Transverse colon (tissue), 4 donors: ENCODE results near the gene EDC4. TPM values are rescaled to one million over a fixed set of nuclear protein-coding genes. Genes with fewer than 3 reads are reported as not detected.

ENCODE experiments used
- DNase-seq: peaks from one replicate; pipeline ENCODE4 v3.0.0-alpha.2; 2019
- H3K27ac ChIP-seq, 4 donors: fragments of 200-600 bp; sonication (generic); 2 replicates each; pipeline ENCODE4 v1.5.1; 2016 to 2018; ENCODE audit warnings: inconsistent platforms in 4 of 4
- H3K27me3 ChIP-seq: fragments of 200-600 bp; sonication (generic); 2 replicates; pipeline ENCODE4 v1.5.1; 2017; ENCODE audit warnings: inconsistent platforms
- H3K36me3 ChIP-seq, 4 donors: fragments of 200-600 bp; sonication (generic); 2 replicates each; pipeline ENCODE4 v1.5.1; 2017 to 2019; ENCODE audit warnings: inconsistent platforms in 4 of 4
- H3K4me1 ChIP-seq, 4 donors: fragments of 200-600 bp; sonication (generic); 2 replicates each; pipeline ENCODE4 v1.5.1; 2017 to 2020; ENCODE audit warnings: inconsistent platforms in 4 of 4
- H3K4me3 ChIP-seq, 4 donors: fragments of 200-600 bp; sonication (generic); 1 replicate in 1 of 4; 2 replicates in 3 of 4; pipeline versions ENCODE4 v1.5.1 to v1.6.1; 2017 to 2019; ENCODE audit warnings: inconsistent platforms in 4 of 4
- H3K9me3 ChIP-seq, 2 donors: fragments of 200-600 bp; sonication (generic); 2 replicates each; pipeline ENCODE4 v1.5.1; 2017 to 2019; ENCODE audit warnings: inconsistent platforms in 2 of 2
- EP300 ChIP-seq: sonication (generic); formaldehyde crosslinking; IDR thresholded peaks from one replicate; pipeline ENCODE4 v1.6.1; 2017; ENCODE audit warnings: antibody characterized with exemption, low read depth
- POLR2A ChIP-seq: fragments of 450-650 bp; IDR thresholded peaks from one replicate; pipeline ENCODE4 v1.6.1; 2016; ENCODE audit warnings: antibody characterized with exemption, mild to moderate bottlenecking, moderate library complexity
- POLR2AphosphoS5 ChIP-seq, 3 donors: sonication (generic); formaldehyde crosslinking; IDR thresholded peaks; one replicate each; pipeline ENCODE4 v1.6.1; 2016; ENCODE audit warnings: antibody characterized with exemption in 3 of 3
- WGBS, 2 donors: methylation state at CpG; one replicate each; pipeline ENCODE4 v1.1.5; 2018; ENCODE audit warnings: low coverage in 1 of 2; 5-methylcytosine and 5-hydroxymethylcytosine counted together
- in situ Hi-C, 4 donors: fragments of 200-750 bp; cut with MboI; loops; one replicate each; pipeline versions ENCODE4 v1.15.0 to v1.15.1; 2017; ENCODE audit warnings: low sequenced_read_pairs in 3 of 4, low pct_ligation_motif_present in 1 of 4, low pct_unique_long_range_greater_than_20kb in 1 of 4
- intact Hi-C: fragments of 100-400 bp; cut with DNase I; formaldehyde crosslinking; loops from one replicate; pipeline ENCODE4 v1.15.1; 2023; ENCODE audit warnings: low total_unique reads
- small RNA-seq, 4 donors: library from RNA; depleted of rRNA; stranded (forward); fragments of <200 nt; gene quantifications; one replicate each; pipeline ENCODE3, GENCODE V24; 2016
- total RNA-seq, 4 donors: library from RNA; depleted of rRNA; stranded (reverse); fragments of >200 nt; gene quantifications; one replicate each; pipeline ENCODE4 v1.1.0, GENCODE V29; 2016
- TF ChIP-seq, protein P1 (sequence below), 5 experiments: fragments of 200-600 bp in 3 of 5; fragments of 450-650 bp in 2 of 5; sonication (generic) in 3 of 5; IDR thresholded peaks; 1 replicate in 2 of 5; 2 replicates in 3 of 5; pipeline ENCODE4 v1.5.1; 2016 to 2017; ENCODE audit warnings: antibody characterized with exemption in 5 of 5, inconsistent platforms in 3 of 5, mild to moderate bottlenecking in 2 of 5, moderate library complexity in 1 of 5

EDC4 gene
- total RNA-seq, 4 donors from 2014 or later, result 76.4 to 162 (median 105) TPM

DNA sequence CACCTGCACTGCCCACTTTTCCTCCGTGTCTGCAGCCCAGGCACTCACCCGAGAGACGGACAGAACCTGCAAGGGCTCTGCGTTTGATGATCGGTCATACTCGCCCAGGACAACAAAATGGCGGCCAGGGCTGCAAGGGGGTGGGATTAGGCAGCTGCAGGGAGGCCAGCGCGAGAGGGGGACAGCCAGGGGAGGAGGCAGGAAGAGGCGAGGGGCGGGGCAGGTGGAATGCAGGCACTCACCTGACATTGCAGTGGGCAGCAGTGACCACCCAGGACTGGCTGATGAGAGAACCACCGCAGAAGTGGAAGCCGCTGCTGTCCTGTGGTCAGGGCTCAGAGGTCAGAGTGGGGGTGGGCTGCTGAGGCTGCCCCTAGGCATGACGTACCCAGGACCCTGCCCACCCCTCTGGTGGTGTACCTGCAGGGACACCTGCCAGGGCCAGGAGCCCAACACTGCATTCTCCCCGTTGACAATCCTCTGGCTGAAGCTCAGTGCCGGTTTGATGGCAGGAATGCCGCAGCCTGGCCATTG, 57.9 kb downstream of the EDC4 start:
- Histone ChIP-seq H3K4me3 (no peak overlapping the region), H3K36me3 (peaks cover 0 to 8% (median 4%) of the 10 kb centered on the region in 4 donors), H3K4me1 (peaks cover 9 to 12% (median 11%) of the 10 kb centered on the region in 4 donors), H3K27me3 (no peaks in the 10 kb centered on the region), H3K27ac (no peak overlapping the region), H3K9me3 (no peaks in the 10 kb centered on the region)
- intact Hi-C loops (no loop called here), in situ Hi-C loops (no loop called here)
- WGBS, 2 donors, result 93% methylated on average over 17 of the region's 17 CpGs; no CpG with 5 or more reads in 1 of the 2 donors
- no peak for DNase-seq
- TF ChIP-seq POLR2AphosphoS5 (IDR thresholded peaks at IDR 0.05), result no peak
- TF ChIP-seq POLR2A, result no peak
- TF ChIP-seq EP300, result no peak
- TF ChIP-seq, protein P1, sequence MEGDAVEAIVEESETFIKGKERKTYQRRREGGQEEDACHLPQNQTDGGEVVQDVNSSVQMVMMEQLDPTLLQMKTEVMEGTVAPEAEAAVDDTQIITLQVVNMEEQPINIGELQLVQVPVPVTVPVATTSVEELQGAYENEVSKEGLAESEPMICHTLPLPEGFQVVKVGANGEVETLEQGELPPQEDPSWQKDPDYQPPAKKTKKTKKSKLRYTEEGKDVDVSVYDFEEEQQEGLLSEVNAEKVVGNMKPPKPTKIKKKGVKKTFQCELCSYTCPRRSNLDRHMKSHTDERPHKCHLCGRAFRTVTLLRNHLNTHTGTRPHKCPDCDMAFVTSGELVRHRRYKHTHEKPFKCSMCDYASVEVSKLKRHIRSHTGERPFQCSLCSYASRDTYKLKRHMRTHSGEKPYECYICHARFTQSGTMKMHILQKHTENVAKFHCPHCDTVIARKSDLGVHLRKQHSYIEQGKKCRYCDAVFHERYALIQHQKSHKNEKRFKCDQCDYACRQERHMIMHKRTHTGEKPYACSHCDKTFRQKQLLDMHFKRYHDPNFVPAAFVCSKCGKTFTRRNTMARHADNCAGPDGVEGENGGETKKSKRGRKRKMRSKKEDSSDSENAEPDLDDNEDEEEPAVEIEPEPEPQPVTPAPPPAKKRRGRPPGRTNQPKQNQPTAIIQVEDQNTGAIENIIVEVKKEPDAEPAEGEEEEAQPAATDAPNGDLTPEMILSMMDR (IDR thresholded peaks at IDR 0.05), result no peak

Small RNA genes within 50 kb of the gene (small RNA-seq; reads per million reads assigned to genes)
- gene AC040162.2 (0 reads per million in 4 donors), gene NRN1L (0 reads per million in 4 donors)

Other genes starting within 250 kb of the EDC4 start
- 1 to 10 TPM in 2 of 4 donors, under 1 TPM in 1, not detected in 1; 0.96 to 9.0 (median 7.6) TPM for gene CARMIL2, start 227.9 kb upstream of the EDC4 start, total RNA-seq
- 10 to 100 TPM in 3 of 4 donors, 1 to 10 TPM in 1; 2.0 to 76.3 (median 15.7) TPM for gene ACD, start 212.8 kb upstream of the EDC4 start, total RNA-seq
- gene PARD6A, start 212.1 kb upstream of the EDC4 start, total RNA-seq, result 10 to 100 TPM in 2 of 4 donors, 1 to 10 TPM in 2; 6.3 to 36.7 (median 9.4) TPM
- 10 to 100 TPM; 12.5 to 20.9 (median 15.3) TPM for gene ENKD1, start 206.3 kb upstream of the EDC4 start, total RNA-seq
- 1 to 10 TPM in 3 of 4 donors, under 1 TPM in 1; 0.60 to 7.1 (median 4.4) TPM for gene C16orf86, start 206.2 kb upstream of the EDC4 start, total RNA-seq
- gene GFOD2, start 153.7 kb upstream of the EDC4 start, total RNA-seq, result 10 to 100 TPM; 21.9 to 32.2 (median 24.3) TPM
- 10 to 100 TPM; 15.1 to 32.9 (median 19.1) TPM for gene RANBP10, start 66.5 kb upstream of the EDC4 start, total RNA-seq
- under 1 TPM in 1 of 4 donors, not detected in 3; 0.55 TPM for gene TSNAXIP1, start 66.2 kb upstream of the EDC4 start, total RNA-seq
- gene THAP11, start 30.7 kb upstream of the EDC4 start, total RNA-seq, result 10 to 100 TPM; 24.7 to 44.1 (median 32.7) TPM
- gene NUTF2, start 26.1 kb upstream of the EDC4 start, total RNA-seq, result 100 to 1,000 TPM in 1 of 4 donors, 10 to 100 TPM in 3; 75.2 to 131 (median 89.0) TPM
- 100 to 1,000 TPM in 2 of 4 donors, 10 to 100 TPM in 2; 58.2 to 248 (median 100) TPM for gene CENPT, start 25.4 kb upstream of the EDC4 start, total RNA-seq
- 1 to 10 TPM in 1 of 4 donors, not detected in 3; 2.5 TPM for gene NRN1L, start 11.8 kb downstream of the EDC4 start, total RNA-seq
- gene PSKH1, start 20.2 kb downstream of the EDC4 start, total RNA-seq, result 100 to 1,000 TPM in 1 of 4 donors, 10 to 100 TPM in 3; 24.1 to 132 (median 56.2) TPM
- gene CTRL, start 58.8 kb downstream of the EDC4 start, total RNA-seq, result 1 to 10 TPM in 3 of 4 donors, not detected in 1; 1.6 to 2.1 (median 1.6) TPM
- gene PSMB10, start 63.8 kb downstream of the EDC4 start, total RNA-seq, result 100 to 1,000 TPM in 1 of 4 donors, 10 to 100 TPM in 3; 65.6 to 100 (median 68.6) TPM
- 10 to 100 TPM in 1 of 4 donors, 1 to 10 TPM in 3; 2.2 to 30.7 (median 4.2) TPM for gene LCAT, start 71.1 kb downstream of the EDC4 start, total RNA-seq
- gene SLC12A4, start 95.6 kb downstream of the EDC4 start, total RNA-seq, result 10 to 100 TPM; 18.1 to 46.4 (median 25.4) TPM
- not detected for gene DPEP3, start 107.4 kb downstream of the EDC4 start, total RNA-seq
- gene DPEP2, start 126.4 kb downstream of the EDC4 start, total RNA-seq, result 1 to 10 TPM; 1.5 to 4.4 (median 1.5) TPM
- gene DPEP2NB, start 142.9 kb downstream of the EDC4 start, total RNA-seq, result not detected
- 10 to 100 TPM in 1 of 4 donors, 1 to 10 TPM in 3; 4.8 to 13.1 (median 6.2) TPM for gene DDX28, start 150.2 kb downstream of the EDC4 start, total RNA-seq
- 10 to 100 TPM in 3 of 4 donors, 1 to 10 TPM in 1; 9.2 to 13.1 (median 11.2) TPM for gene DUS2, start 150.2 kb downstream of the EDC4 start, total RNA-seq
- 100 to 1,000 TPM in 1 of 4 donors, 10 to 100 TPM in 3; 27.5 to 107 (median 41.6) TPM for gene NFATC3, start 212.3 kb downstream of the EDC4 start, total RNA-seq